ENCODE measurements around the gene ZNF367.

GRCh38 chr9:96462541-96462940 lies 44.4 kb upstream of the ZNF367 start:
- TF ChIP-seq CTCF (IDR thresholded peaks at IDR 0.05; ENCODE audit: poor library complexity, severe bottlenecking) (no peak), POLR2AphosphoS5 (IDR thresholded peaks at IDR 0.05) (no peak)
